NCI-H2107 (cell line): ENCODE measurements around the gene CLN5.
"Not testable (repeated sequence)": the region's sequence is repeated elsewhere in the genome, so short reads cannot be mapped to it uniquely, and the experiment has no call there.

Experiments
- DNase-seq: peaks from one replicate; lab custom pipeline; 2025; lab: John Stamatoyannopoulos, UW

CLN5 gene

GRCh38 chr13:76991796-76992547 lies at the start of gene CLN5:
Gene CLN5, plus strand, starts transcription at chr13:76992081. Its CDS starts 18 bp downstream, at chr13:76992099.
- DNase-seq = peak; percentile 76

GRCh38 chr13:76942363-76942762 lies 49.5 kb upstream of the CLN5 start:
- DNase-seq = no peak

- DNase-seq = no peak
Observed at GRCh38 chr13:76943646-76944045, 48.2 kb upstream of the CLN5 start.

- no peak for DNase-seq
Observed at GRCh38 chr13:76944456-76944855, 47.4 kb upstream of the CLN5 start.

- no peak for DNase-seq
Observed at GRCh38 chr13:76948149-76948548, 43.7 kb upstream of the CLN5 start, which contains the start of gene ACOD1. Gene ACOD1, plus strand, starts transcription at chr13:76948511. Its CDS starts 48 bp downstream, at chr13:76948559.

- DNase-seq = no peak
Observed at GRCh38 chr13:76950101-76950500, 41.8 kb upstream of the CLN5 start.

- DNase-seq = no peak
Observed at GRCh38 chr13:76953968-76954367, 37.9 kb upstream of the CLN5 start.

- no peak for DNase-seq
Observed at GRCh38 chr13:76954538-76954937, 37.3 kb upstream of the CLN5 start.

- no peak for DNase-seq
Observed at GRCh38 chr13:76955193-76955592, 36.7 kb upstream of the CLN5 start.

- no peak for DNase-seq
Observed at GRCh38 chr13:76955661-76956060, 36.2 kb upstream of the CLN5 start.

GRCh38 chr13:76958841-76959432 lies 32.9 kb upstream of the CLN5 start:
- no peak for DNase-seq

- DNase-seq = not testable (repeated sequence)
Observed at GRCh38 chr13:76959734-76960133, 32.1 kb upstream of the CLN5 start.

- no peak for DNase-seq
Observed at GRCh38 chr13:76965759-76966421, 26.0 kb upstream of the CLN5 start.

- DNase-seq = no peak
Observed at GRCh38 chr13:76967031-76967430, 24.9 kb upstream of the CLN5 start.

- DNase-seq = no peak
Observed at GRCh38 chr13:76968041-76968440, 23.8 kb upstream of the CLN5 start.

GRCh38 chr13:76969488-76970365 lies 22.2 kb upstream of the CLN5 start:
- no peak for DNase-seq

GRCh38 chr13:76971215-76971614 lies 20.7 kb upstream of the CLN5 start:
- no peak for DNase-seq

- DNase-seq = no peak
Observed at GRCh38 chr13:76971851-76972829, 19.7 kb upstream of the CLN5 start.

- DNase-seq = no peak
Observed at GRCh38 chr13:76973920-76974617, 17.8 kb upstream of the CLN5 start.

GRCh38 chr13:76974618-76974975 lies 17.3 kb upstream of the CLN5 start:
- DNase-seq = no peak
